IMR-90 (cell line): Measurements from ENCODE around the gene PSAPL1.

ENCODE experiments used
- BHLHE40 ChIP-seq: fragments of 150-350 bp; IDR thresholded peaks from 2 replicates; pipeline ENCODE4 v1.6.1; 2016; ENCODE audit warnings: mild to moderate bottlenecking, low read depth, low read length
- CEBPB ChIP-seq: IDR thresholded peaks from 2 replicates; pipeline ENCODE4 v1.6.1; 2012; ENCODE audit warnings: low read depth, low read length, improper control_type of control experiment
- CTCF ChIP-seq: conservative IDR thresholded peaks from 2 replicates; pipeline ENCODE4 v1.5.1; 2012; ENCODE audit warnings: mild to moderate bottlenecking, low read depth, low read length, improper control_type of control experiment
- FOS ChIP-seq: fragments of 150-350 bp; IDR thresholded peaks from 2 replicates; pipeline ENCODE4 v1.6.1; 2016; ENCODE audit warnings: low read depth, low read length
- MAFK ChIP-seq: IDR thresholded peaks from 2 replicates; pipeline ENCODE4 v1.6.1; 2012; ENCODE audit warnings: low read depth, low read length, improper control_type of control experiment
- MXI1 ChIP-seq: IDR thresholded peaks from 2 replicates; pipeline ENCODE4 v1.6.1; 2012; ENCODE audit warnings: low read depth, mild to moderate bottlenecking, low read length, moderate library complexity, borderline replicate concordance
- POLR2A ChIP-seq: IDR thresholded peaks from 2 replicates; pipeline ENCODE4 v1.6.1; 2012; ENCODE audit warnings: mild to moderate bottlenecking, low read depth, low read length
- RAD21 ChIP-seq: IDR thresholded peaks from 2 replicates; pipeline ENCODE4 v1.6.1; 2012; ENCODE audit warnings: low read length, improper control_type of control experiment
- RCOR1 ChIP-seq: IDR thresholded peaks from 2 replicates; pipeline ENCODE4 v1.6.1; 2012; ENCODE audit warnings: mild to moderate bottlenecking, low read length, improper control_type of control experiment; ENCODE audit not compliant: insufficient replicate concordance
- RFX5 ChIP-seq: IDR thresholded peaks from 2 replicates; pipeline ENCODE4 v1.8.0; 2012; ENCODE audit warnings: low read depth, mild to moderate bottlenecking, low read length, moderate library complexity
- SMC3 ChIP-seq: fragments of 150-350 bp; IDR thresholded peaks from 2 replicates; pipeline ENCODE4 v1.6.1; 2016; ENCODE audit warnings: low read depth, mild to moderate bottlenecking, antibody characterized with exemption, low read length, moderate library complexity
- USF2 ChIP-seq: fragments of 150-350 bp; IDR thresholded peaks from 2 replicates; pipeline ENCODE4 v1.6.1; 2017; ENCODE audit warnings: mild to moderate bottlenecking, antibody characterized with exemption, low read length, low read depth

- no peak for TF ChIP-seq CTCF
- TF ChIP-seq POLR2A: no peak
- no peak for TF ChIP-seq MXI1
- TF ChIP-seq RFX5: no peak
- TF ChIP-seq CEBPB: no peak
- no peak for TF ChIP-seq SMC3
- no peak for TF ChIP-seq USF2
- no peak for TF ChIP-seq MAFK
- no peak for TF ChIP-seq RCOR1
- no peak for TF ChIP-seq FOS
- no peak for TF ChIP-seq BHLHE40
- TF ChIP-seq RAD21: no peak
These were observed 46.5 kb upstream of the PSAPL1 start for GRCh38 chr4:7481227-7481626.
